GM18520 (cell line): ENCODE measurements around the gene PSMB1.
"Not testable (repeated sequence)": the region's sequence is repeated elsewhere in the genome, so short reads cannot be mapped to it uniquely, and the experiment has no call there.

Source experiments
- ATAC-seq: cut with Tn5 transposase; IDR thresholded peaks from one replicate; pipeline ENCODE4 v1.9.1; 2021; ENCODE audit not compliant: unreplicated experiment

PSMB1 gene

GRCh38 chr6:170504479-170504878 lies 48.6 kb downstream of the PSMB1 start:
- no peak for ATAC-seq

- no peak for ATAC-seq
These were observed 49.7 kb downstream of the PSMB1 start for GRCh38 chr6:170503414-170503761.

- ATAC-seq: not testable (repeated sequence)
These were observed 50.2 kb downstream of the PSMB1 start for GRCh38 chr6:170502733-170503413.

- not testable (repeated sequence) for ATAC-seq
These were observed 50.8 kb downstream of the PSMB1 start for GRCh38 chr6:170502268-170502667.

GRCh38 chr6:170500955-170501590 lies 52.0 kb downstream of the PSMB1 start:
- no peak for ATAC-seq

GRCh38 chr6:170497841-170498301 lies 55.2 kb downstream of the PSMB1 start:
- no peak for ATAC-seq

- ATAC-seq: no peak
These were observed 59.8 kb downstream of the PSMB1 start for GRCh38 chr6:170493354-170493753.

- no peak for ATAC-seq
These were observed 62.8 kb downstream of the PSMB1 start for GRCh38 chr6:170490259-170490658.

- ATAC-seq: no peak
These were observed 63.3 kb downstream of the PSMB1 start for GRCh38 chr6:170489836-170490235.

GRCh38 chr6:170487707-170488329 lies 65.3 kb downstream of the PSMB1 start:
- ATAC-seq: no peak

- ATAC-seq: no peak
These were observed 67.9 kb downstream of the PSMB1 start for GRCh38 chr6:170485159-170485558.
